Thoracic aorta (tissue), 2 donors: ENCODE measurements around the gene MAML2. TPM values are rescaled to one million over a fixed set of nuclear protein-coding genes. Genes with fewer than 3 reads are reported as not detected.

Experiments
- ATAC-seq: fragments of 150-250 bp; one replicate; pipeline ENCODE4 v1.8.0; 2017; ENCODE audit warnings: low read depth; ENCODE audit not compliant: insufficient number of reproducible peaks, low FRiP score
- DNase-seq: peaks from one replicate; pipeline ENCODE4 v3.0.0-alpha.2; 2020; ENCODE audit warnings: low spot score
- H3K27ac ChIP-seq, 2 donors: fragments of 200-600 bp; sonication (generic); 1 replicate in 1 of 2; 2 replicates in 1 of 2; pipeline ENCODE4 v1.5.1; 2016; ENCODE audit warnings: mild to moderate bottlenecking in 2 of 2, moderate library complexity in 2 of 2
- H3K27me3 ChIP-seq: fragments of 200-600 bp; sonication (generic); replicated peaks from 2 replicates; pipeline ENCODE4 v1.6.0; 2016; ENCODE audit warnings: mild to moderate bottlenecking; ENCODE audit not compliant: insufficient read depth
- H3K36me3 ChIP-seq: fragments of 200-600 bp; sonication (generic); one replicate; pipeline ENCODE4 v1.5.1; 2016
- H3K4me1 ChIP-seq, 2 donors: fragments of 200-600 bp; sonication (generic); 1 replicate in 1 of 2; 2 replicates in 1 of 2; pipeline versions ENCODE4 v1.5.1 to v1.6.0; 2016; ENCODE audit warnings: low read depth in 2 of 2, mild to moderate bottlenecking in 1 of 2; ENCODE audit not compliant: control insufficient read depth in 1 of 2
- H3K4me3 ChIP-seq: fragments of 200-600 bp; sonication (generic); 2 replicates; pipeline ENCODE4 v1.5.1; 2016; ENCODE audit warnings: mild to moderate bottlenecking
- H3K9me3 ChIP-seq: fragments of 200-600 bp; sonication (generic); 2 replicates; pipeline ENCODE4 v1.5.1; 2016
- total RNA-seq, 2 donors: library from RNA; depleted of rRNA; stranded (reverse); fragments of >200 nt; gene quantifications; one replicate each; pipeline versions ENCODE4 v1.1.0 to v1.2.3, GENCODE V29; 2016
- TF ChIP-seq, protein P1 (sequence below): fragments of 200-600 bp; sonication (generic); IDR thresholded peaks from one replicate; pipeline ENCODE4 v1.5.1; 2019; ENCODE audit warnings: antibody characterized with exemption

Gene MAML2
- total RNA-seq, 2 donors from 2014 or later: 23.4 to 29.6 TPM

DNA sequence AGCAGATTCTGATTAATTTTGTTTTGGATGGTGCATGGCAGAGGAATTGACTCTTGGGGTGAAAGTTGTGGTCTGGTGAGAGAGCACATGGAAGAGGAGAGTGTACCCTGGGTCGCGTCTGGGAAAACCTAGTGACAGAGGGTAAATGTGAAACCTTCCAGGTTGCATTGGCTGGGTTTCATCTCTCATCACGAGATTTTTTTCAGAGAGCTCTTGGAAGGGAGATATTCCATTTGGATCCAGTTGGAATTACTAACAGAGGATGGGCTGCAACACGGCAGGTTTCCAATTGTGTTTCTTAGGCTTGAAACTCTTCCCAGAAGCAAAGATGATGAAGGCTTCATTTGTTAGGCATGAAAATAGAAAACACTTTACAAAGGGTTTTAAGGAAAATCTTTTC, 309.4 kb downstream of the MAML2 start:
- Histone ChIP-seq H3K9me3 (no peaks in the 10 kb centered on the region), H3K27ac (no peak overlapping the region), H3K4me1 (no peaks in the 10 kb centered on the region), H3K27me3 (no peaks in the 10 kb centered on the region), H3K4me3 (no peak overlapping the region), H3K36me3 (no peaks in the 10 kb centered on the region)
- DNase-seq (no peak), ATAC-seq (no peak)
- TF ChIP-seq, protein P1, sequence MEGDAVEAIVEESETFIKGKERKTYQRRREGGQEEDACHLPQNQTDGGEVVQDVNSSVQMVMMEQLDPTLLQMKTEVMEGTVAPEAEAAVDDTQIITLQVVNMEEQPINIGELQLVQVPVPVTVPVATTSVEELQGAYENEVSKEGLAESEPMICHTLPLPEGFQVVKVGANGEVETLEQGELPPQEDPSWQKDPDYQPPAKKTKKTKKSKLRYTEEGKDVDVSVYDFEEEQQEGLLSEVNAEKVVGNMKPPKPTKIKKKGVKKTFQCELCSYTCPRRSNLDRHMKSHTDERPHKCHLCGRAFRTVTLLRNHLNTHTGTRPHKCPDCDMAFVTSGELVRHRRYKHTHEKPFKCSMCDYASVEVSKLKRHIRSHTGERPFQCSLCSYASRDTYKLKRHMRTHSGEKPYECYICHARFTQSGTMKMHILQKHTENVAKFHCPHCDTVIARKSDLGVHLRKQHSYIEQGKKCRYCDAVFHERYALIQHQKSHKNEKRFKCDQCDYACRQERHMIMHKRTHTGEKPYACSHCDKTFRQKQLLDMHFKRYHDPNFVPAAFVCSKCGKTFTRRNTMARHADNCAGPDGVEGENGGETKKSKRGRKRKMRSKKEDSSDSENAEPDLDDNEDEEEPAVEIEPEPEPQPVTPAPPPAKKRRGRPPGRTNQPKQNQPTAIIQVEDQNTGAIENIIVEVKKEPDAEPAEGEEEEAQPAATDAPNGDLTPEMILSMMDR: no peak

DNA sequence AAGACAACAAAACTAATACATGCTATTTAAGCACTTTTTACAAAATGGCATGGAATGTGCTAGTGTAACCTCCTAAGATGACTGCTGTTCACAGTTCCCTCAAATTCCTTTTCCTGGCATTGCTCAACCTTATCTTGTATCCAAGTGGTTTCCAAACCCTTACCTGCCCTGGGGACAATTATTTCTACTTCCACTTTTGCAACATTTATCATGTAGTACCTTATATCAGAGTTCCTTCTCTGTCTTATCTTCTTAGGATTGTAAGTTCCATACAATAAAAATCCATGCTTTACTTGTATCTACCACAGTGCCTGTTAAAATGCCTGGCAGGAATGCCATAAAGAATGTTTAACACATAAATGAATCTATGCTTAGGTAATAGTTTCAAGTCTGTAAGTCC, 309.9 kb downstream of the MAML2 start:
- Histone ChIP-seq H3K9me3 (no peaks in the 10 kb centered on the region), H3K4me3 (no peak overlapping the region), H3K27me3 (no peaks in the 10 kb centered on the region), H3K36me3 (no peaks in the 10 kb centered on the region), H3K4me1 (no peaks in the 10 kb centered on the region), H3K27ac (no peak overlapping the region)
- ATAC-seq (no peak), DNase-seq (no peak)
- TF ChIP-seq, protein P1: no peak

DNA sequence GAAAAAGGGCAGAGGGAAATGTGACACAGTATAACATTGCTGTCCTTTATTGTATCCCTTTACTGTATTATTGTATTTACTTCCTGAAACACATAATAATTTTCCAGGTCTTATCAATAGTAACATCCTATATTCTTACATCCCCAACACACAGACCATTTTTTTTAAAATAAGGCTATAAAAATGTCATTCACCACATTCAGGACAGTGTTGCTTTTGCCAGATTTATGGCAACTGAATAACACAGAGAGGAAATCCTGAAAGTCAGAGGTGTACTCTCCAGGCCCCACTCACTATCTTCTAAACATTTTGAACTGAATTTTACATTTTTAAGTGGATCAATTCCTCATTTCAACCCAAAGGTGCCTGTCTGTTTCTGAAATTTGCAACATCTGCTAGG, 314.2 kb downstream of the MAML2 start:
- Histone ChIP-seq H3K36me3 (no peaks in the 10 kb centered on the region), H3K27ac (no peak overlapping the region), H3K4me3 (no peak overlapping the region), H3K9me3 (no peaks in the 10 kb centered on the region), H3K27me3 (no peaks in the 10 kb centered on the region), H3K4me1 (no peaks in the 10 kb centered on the region)
- TF ChIP-seq, protein P1: no peak
- ATAC-seq: no peak
- no peak for DNase-seq

DNA sequence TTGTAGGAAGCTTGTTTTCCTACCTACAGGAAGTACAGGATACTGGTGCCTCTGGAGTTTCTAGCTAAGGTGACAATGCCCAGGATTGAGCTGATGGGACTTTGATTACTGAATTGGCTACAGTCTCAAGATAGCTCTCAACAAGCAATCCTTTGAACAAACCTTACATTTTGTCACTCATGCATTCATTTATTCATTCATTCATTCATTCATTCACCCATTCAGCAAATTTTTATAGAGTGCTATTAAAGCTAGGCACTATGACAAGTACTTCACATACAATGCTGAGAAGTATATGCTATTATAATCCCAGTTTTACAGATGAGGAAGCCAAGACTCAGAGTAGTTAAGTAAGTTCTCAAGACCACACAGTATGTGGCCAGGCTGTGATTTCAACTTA, 316.0 kb downstream of the MAML2 start:
- Histone ChIP-seq H3K9me3 (no peaks in the 10 kb centered on the region), H3K36me3 (no peaks in the 10 kb centered on the region), H3K4me3 (no peak overlapping the region), H3K27ac (no peak overlapping the region), H3K4me1 (no peaks in the 10 kb centered on the region), H3K27me3 (no peaks in the 10 kb centered on the region)
- DNase-seq (no peak), ATAC-seq (no peak)
- TF ChIP-seq, protein P1: no peak

DNA sequence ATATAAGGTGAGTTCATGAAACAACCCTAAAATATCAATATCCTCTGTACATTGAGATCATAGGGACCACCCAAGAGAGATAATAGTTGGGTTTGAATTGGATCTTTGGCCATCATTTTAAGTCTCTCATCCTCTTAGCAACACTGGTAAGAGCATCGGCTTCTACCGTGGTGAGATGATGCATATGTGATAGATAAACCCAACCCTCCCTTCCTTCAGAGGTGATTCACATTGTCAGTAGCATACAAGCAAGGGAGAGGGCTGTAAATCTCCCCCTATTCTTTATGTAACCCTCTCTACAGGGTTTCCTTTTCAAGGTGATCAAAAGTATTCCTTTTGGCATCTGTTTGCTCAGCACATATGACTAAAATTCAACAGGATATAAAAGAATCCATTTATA, 316.7 kb downstream of the MAML2 start:
- H3K4me3 ChIP-seq: no peak overlapping the region
- H3K9me3 ChIP-seq: no peaks in the 10 kb centered on the region
- H3K4me1 ChIP-seq: no peaks in the 10 kb centered on the region
- DNase-seq: no peak
- TF ChIP-seq, protein P1: no peak
- H3K36me3 ChIP-seq: no peaks in the 10 kb centered on the region
- H3K27ac ChIP-seq: no peak overlapping the region
- H3K27me3 ChIP-seq: no peaks in the 10 kb centered on the region
- ATAC-seq: no peak
